IPS-18c (cell line): ENCODE measurements around the gene CERKL.

ENCODE experiments used
- H3K4me3 ChIP-seq: 2 replicates; pipeline ENCODE4 v1.7.0; 2013; ENCODE audit warnings: low read depth, mild to moderate bottlenecking, low read length, moderate library complexity; ENCODE audit not compliant: insufficient read depth
- H3K9me3 ChIP-seq: one replicate; pipeline ENCODE4 v1.6.1; 2013; ENCODE audit warnings: mild to moderate bottlenecking, low read length, moderate library complexity; ENCODE audit not compliant: control insufficient read depth, insufficient read depth

The CERKL gene

DNA sequence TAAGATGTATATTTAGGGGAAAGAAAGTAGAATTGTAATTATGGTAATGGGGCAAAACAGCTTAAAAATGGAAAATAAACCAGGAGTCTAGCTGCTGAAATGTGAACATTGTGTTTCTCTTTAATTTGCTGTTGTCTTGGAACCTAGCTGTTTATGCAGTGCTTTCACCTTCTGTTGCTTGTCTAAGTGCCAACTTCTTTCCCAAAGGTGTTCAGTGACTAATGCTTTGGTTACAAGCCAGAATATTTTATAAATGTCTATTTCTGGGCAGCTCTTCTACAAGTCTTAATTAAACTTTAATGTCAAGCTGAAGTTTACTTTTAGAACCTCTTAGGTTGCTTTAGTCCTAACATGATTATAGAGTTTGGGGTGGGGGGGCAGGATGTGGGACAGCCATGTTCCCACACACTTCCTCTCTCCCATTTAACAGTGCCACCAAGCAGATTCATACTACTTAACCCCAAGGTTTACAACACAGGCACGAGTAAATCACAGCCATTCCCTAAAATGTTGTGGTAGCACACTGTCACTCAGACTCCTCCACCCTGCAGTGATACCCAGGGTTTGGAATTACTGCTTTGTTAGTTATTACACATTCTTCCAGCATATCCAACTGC is 139.1 kb downstream of the CERKL start:
- Histone ChIP-seq H3K9me3 (no peaks in the 10 kb centered on the region), H3K4me3 (no peak overlapping the region)

DNA sequence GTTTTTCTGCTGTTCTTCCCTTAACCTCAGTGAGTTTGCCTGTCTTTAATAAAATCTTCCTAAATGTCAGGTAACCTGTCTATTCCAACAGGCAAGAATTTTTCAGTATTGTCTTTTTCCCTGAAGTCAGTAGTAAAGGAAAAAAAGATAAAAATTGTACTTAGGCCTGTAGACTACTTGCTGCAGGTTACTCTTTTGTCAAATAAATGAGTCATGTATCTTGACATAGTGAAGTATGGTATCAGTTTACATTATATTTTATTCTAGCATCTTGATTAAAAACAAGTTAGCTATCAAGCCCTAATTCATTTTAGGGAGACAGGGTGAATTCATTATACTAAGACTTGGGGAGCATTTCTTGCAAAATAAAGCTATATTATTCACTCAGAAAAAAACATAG is 139.9 kb downstream of the CERKL start:
- no peak overlapping the region for H3K4me3 ChIP-seq

DNA sequence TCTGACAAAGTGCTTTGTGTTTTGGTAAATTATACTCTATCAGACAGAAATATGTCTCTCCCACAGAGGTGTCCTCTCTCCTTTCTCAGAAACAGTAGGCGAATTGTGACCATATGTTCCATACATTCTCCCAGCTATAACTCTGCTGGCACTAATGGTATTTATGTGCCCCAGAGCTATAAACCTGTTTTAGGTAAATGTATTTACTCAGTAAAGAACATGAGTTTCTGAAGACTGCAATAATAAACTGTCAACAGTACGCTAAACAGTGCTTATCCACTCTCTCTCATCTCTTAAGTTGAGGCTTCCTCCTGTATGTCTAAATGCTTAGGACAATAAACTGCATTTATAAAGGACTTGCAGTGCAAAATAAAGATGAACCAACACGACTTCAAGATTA is 141.2 kb downstream of the CERKL start:
- Histone ChIP-seq H3K9me3 (no peaks in the 10 kb centered on the region), H3K4me3 (no peak overlapping the region)

More for the DNA sequence above, 139.9 kb downstream of the CERKL start:
- H3K9me3 ChIP-seq, result no peaks in the 10 kb centered on the region

DNA sequence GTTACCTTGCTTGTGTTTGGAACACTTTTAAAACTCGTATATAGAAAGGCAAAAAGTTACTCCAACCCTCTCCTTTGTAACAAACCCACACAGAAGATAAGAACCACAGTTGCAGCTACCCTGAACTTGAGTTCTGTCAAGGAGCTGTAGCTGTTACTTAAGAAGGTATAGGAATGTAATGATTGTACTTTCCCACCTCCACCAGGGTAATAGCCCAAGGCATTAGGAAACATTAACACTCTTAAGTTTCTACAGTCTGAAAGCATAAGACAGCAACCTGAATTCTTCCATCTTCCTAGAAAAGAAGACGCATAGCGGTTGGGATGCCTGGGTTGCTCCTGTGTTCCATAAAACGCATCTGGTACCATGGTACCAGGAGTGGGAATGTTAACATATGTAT is 156.7 kb downstream of the CERKL start:
- H3K4me3 ChIP-seq, result no peak overlapping the region
- H3K9me3 ChIP-seq, result no peaks in the 10 kb centered on the region

DNA sequence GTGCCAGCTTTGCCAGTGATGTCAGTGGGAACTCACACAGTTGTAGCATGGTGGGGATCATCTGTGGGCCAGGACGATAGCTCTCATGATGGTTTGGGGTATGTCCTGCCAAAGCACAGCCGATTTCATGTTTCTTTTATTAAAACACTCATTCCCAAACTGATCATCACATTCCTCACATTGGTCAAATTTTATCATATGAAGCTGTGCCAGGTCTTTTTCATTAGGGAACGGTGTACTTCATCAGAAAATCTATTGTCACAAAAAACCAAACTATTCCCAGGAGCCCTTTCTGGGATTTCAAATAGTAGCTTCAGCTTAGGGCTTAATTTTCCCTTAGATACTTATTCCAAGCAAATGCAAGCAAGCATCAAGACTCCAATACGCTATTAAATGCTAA is 157.7 kb downstream of the CERKL start:
- Histone ChIP-seq H3K4me3 (no peak overlapping the region), H3K9me3 (no peaks in the 10 kb centered on the region)
